A172 (cell line): ENCODE results near the gene PDZRN3. TPM values are rescaled to one million over a fixed set of nuclear protein-coding genes. Genes with fewer than 3 reads are reported as not detected.
A peak's percentile ranks its signal among the peaks of the same experiment; 100 is the strongest.

ENCODE experiments used
- DNase-seq: peaks from one replicate; pipeline ENCODE4 v3.0.0-alpha.2; 2015; ENCODE audit warnings: low spot score
- total RNA-seq: library from RNA; depleted of rRNA; stranded (reverse); fragments of >200 nt; shearing (Covaris generic); gene quantifications from 2 replicates; pipeline ENCODE4 v1.2.3, GENCODE V29; 2014

Gene PDZRN3
- total RNA-seq, 1 experiment from 2014 or later = not detected

- DNase-seq = no peak
These were observed 172.0 kb downstream of the PDZRN3 start for GRCh38 chr3:73452729-73453128.

GRCh38 chr3:73451301-73451944 lies 173.3 kb downstream of the PDZRN3 start:
- no peak for DNase-seq

- DNase-seq = no peak
These were observed 175.0 kb downstream of the PDZRN3 start for GRCh38 chr3:73449774-73450173.

- DNase-seq = no peak
These were observed 175.9 kb downstream of the PDZRN3 start for GRCh38 chr3:73448761-73449301.

- no peak for DNase-seq
These were observed 176.7 kb downstream of the PDZRN3 start for GRCh38 chr3:73448041-73448440.

- no peak for DNase-seq
These were observed 177.6 kb downstream of the PDZRN3 start for GRCh38 chr3:73447111-73447510.

- DNase-seq = no peak
These were observed 178.2 kb downstream of the PDZRN3 start for GRCh38 chr3:73446467-73447110.

GRCh38 chr3:73442886-73443285 lies 181.9 kb downstream of the PDZRN3 start:
- no peak for DNase-seq

- no peak for DNase-seq
These were observed 182.6 kb downstream of the PDZRN3 start for GRCh38 chr3:73442152-73442551.

GRCh38 chr3:73437828-73438227 lies 186.9 kb downstream of the PDZRN3 start:
- no peak for DNase-seq

GRCh38 chr3:73435055-73435454 lies 189.7 kb downstream of the PDZRN3 start:
- no peak for DNase-seq

- no peak for DNase-seq
These were observed 191.1 kb downstream of the PDZRN3 start for GRCh38 chr3:73433687-73434086.

GRCh38 chr3:73433079-73433478 lies 191.7 kb downstream of the PDZRN3 start:
- DNase-seq = no peak

- DNase-seq = no peak
These were observed 192.1 kb downstream of the PDZRN3 start for GRCh38 chr3:73432706-73433032.

- DNase-seq = peak; percentile 4
These were observed 192.6 kb downstream of the PDZRN3 start for GRCh38 chr3:73432023-73432705.

- no peak for DNase-seq
These were observed 193.4 kb downstream of the PDZRN3 start for GRCh38 chr3:73431183-73431900.

GRCh38 chr3:73427048-73427706 lies 197.6 kb downstream of the PDZRN3 start:
- no peak for DNase-seq

GRCh38 chr3:73426606-73427005 lies 198.1 kb downstream of the PDZRN3 start:
- DNase-seq = no peak

- no peak for DNase-seq
These were observed 201.6 kb downstream of the PDZRN3 start for GRCh38 chr3:73423116-73423515.

- DNase-seq = no peak
These were observed 202.2 kb downstream of the PDZRN3 start for GRCh38 chr3:73422571-73422970.

GRCh38 chr3:73419942-73420341 lies 204.8 kb downstream of the PDZRN3 start:
- DNase-seq = no peak
